Fibroblast of mammary gland (primary cell): ENCODE data around the gene BTG3.

Source experiments
- DNase-seq: peaks from one replicate; pipeline ENCODE4 v3.0.0-alpha.2; 2010; ENCODE audit warnings: low read depth
- H3K4me3 ChIP-seq: 2 replicates; pipeline ENCODE4 v1.5.1; 2011; ENCODE audit warnings: low read depth, mild to moderate bottlenecking, low read length, moderate library complexity; ENCODE audit not compliant: control insufficient read depth
- TF ChIP-seq, protein P1 (sequence below): conservative IDR thresholded peaks from 2 replicates; pipeline ENCODE4 v1.5.1; 2011; ENCODE audit warnings: low read depth, low read length, inconsistent platforms; ENCODE audit not compliant: control insufficient read depth, insufficient read depth

Gene BTG3, protein sequence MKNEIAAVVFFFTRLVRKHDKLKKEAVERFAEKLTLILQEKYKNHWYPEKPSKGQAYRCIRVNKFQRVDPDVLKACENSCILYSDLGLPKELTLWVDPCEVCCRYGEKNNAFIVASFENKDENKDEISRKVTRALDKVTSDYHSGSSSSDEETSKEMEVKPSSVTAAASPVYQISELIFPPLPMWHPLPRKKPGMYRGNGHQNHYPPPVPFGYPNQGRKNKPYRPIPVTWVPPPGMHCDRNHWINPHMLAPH

DNA sequence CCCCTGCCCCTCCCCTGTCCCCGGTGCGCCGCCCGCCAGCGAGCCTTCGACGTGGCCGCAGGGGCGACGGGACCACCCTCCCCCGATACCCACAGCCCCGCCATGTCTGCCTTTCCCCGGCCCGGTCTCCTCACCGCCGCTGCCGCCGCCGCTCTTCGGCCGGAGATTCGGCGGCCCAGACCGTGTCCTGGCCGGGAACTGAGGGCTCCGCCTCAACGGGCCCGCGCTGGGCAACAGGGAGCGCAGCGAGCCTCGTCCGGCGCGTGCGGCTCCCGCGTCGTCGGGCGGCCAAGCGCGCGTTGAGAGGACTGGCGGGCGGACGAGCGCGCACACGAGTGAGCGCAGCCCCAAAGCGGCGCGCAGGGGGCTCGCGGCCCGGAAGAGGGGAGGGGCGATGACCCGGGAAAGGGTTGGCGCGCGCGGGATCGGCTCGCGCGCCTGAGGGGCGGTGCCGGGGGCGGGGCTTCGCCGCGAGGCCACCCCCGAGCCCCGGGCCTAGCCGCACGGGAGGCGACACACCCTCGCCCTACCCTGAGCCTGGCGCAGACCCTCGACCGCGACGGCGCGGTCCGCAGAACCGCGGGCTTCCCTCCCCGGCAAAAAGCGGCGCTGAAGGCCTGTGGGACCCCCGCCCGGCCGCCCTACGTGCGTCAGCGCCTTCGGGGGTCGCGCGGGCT, at the start of gene BTG3:
Gene BTG3 (minus strand): TSS at position 337 of the 677 bp plus-strand sequence. CDS start 3,757 bp downstream, outside the sequence.
- TF ChIP-seq, protein P1, sequence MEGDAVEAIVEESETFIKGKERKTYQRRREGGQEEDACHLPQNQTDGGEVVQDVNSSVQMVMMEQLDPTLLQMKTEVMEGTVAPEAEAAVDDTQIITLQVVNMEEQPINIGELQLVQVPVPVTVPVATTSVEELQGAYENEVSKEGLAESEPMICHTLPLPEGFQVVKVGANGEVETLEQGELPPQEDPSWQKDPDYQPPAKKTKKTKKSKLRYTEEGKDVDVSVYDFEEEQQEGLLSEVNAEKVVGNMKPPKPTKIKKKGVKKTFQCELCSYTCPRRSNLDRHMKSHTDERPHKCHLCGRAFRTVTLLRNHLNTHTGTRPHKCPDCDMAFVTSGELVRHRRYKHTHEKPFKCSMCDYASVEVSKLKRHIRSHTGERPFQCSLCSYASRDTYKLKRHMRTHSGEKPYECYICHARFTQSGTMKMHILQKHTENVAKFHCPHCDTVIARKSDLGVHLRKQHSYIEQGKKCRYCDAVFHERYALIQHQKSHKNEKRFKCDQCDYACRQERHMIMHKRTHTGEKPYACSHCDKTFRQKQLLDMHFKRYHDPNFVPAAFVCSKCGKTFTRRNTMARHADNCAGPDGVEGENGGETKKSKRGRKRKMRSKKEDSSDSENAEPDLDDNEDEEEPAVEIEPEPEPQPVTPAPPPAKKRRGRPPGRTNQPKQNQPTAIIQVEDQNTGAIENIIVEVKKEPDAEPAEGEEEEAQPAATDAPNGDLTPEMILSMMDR, result no peak
- peak; percentile 68 for DNase-seq
- H3K4me3 ChIP-seq, result peak within 1 kb of the TSS; percentile 74

DNA sequence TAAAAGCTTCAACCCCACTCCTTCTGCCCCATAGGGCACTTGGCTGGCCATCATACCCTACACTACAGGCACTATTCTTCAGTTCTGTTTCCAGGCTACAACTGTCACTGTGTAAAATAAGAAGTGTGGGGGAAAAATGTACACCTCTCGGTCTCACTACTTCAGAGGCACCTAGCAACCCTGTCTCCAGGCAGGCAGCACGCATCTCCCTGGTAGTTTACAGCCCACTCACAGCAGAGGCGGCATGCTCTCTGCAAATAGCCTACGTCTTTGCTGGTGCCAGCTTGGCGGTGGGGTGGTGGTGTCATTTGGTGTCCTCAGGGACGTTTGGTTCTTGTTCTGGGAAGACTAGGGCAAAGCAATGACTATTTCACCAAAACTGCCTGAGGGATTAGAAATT, 48.2 kb upstream of the BTG3 start:
- no peak for DNase-seq
- TF ChIP-seq, protein P1, result no peak
- no peak overlapping the region for H3K4me3 ChIP-seq

DNA sequence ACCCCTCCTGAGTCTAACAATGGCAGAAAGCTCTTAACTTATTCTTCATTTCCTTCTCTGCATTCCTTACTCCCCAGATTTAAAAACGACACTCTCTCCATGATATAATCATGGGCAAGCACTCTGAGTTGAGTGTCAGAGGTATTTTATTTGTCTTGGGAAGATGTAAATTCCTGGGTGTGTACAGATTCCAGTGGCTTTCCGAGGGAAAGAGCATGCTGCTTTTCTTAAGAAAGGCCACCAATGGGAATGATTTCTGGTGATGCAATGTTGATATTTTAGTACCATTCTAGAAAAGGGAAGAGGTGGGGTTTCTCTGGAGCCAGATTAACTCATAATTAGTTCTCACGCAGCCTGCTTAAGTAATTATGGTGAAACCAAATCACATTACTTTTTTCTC, 47.8 kb upstream of the BTG3 start:
- H3K4me3 ChIP-seq, result no peak overlapping the region
- TF ChIP-seq, protein P1, result no peak
- no peak for DNase-seq

DNA sequence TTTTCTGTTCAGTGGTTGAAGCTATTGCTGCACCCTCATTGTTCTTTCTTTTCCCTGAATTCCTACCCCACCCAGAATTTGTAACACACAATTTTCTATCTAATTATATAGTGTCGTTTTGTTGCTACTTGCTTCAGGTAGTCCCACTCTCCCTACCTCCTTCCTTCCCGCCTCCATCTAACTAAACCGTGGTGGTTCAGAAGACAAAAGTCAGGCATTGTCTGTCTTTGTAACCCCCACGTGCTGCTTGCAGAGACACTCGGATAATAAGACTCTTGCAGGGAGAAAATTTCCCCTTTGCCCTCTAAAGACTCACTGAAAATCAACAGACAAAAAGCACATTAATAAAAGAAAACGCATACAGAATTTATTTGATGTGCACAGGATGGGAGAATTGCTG, 46.2 kb upstream of the BTG3 start:
- DNase-seq, result no peak
- TF ChIP-seq, protein P1, result no peak

DNA sequence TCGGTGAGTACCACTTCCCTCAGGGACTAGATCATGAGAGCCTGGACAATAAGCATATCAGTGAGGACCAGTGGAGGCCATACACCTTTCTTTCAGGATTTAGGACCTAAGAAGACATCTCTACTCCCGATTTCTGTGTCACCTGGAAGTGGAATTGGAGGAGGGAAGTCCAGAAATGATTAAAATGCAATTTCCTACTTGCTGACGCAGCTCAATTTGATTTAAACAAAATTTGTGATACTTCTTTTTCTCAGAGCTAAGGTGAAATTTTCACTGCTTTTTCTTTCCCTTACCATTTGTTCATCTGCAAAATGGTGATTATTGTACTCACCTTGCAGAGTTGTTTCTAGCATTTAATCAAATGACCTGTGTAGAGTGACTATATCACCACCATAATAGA, 38.8 kb upstream of the BTG3 start:
- no peak overlapping the region for H3K4me3 ChIP-seq
- no peak for DNase-seq
- TF ChIP-seq, protein P1, result no peak

More for the DNA sequence above, 46.2 kb upstream of the BTG3 start:
- H3K4me3 ChIP-seq, result no peak overlapping the region

DNA sequence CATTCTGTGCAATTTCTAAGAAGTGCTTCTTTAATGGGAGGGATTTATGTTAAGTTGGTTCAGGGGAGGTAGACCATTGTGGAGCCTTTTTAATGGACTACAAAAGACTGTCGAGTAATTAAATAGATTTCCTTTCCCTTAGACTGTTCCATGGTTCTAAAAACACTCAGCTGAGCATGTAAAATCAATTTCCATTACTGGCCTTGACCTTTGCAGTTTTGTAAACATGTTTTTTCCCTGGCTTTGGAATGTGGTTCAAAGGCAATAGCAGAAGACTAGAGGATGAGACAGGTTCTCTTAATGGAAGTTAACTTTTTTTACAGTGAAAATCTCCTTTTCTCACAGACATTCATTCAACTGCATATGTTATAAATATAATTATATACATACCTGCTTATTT, 37.6 kb upstream of the BTG3 start:
- DNase-seq, result no peak
- H3K4me3 ChIP-seq, result no peak overlapping the region
- TF ChIP-seq, protein P1, result no peak
